Right lobe of liver (tissue), 4 donors: ENCODE results near the gene RAB23.

ENCODE experiments used
- CTCF ChIP-seq, 4 donors: fragments of 200-600 bp in 3 of 4; fragments of 450-650 bp in 1 of 4; IDR thresholded peaks; one replicate each; pipeline versions ENCODE4 v1.5.1 to v1.8.0; 2016 to 2022; ENCODE audit warnings: antibody characterized with exemption in 4 of 4, mild to moderate bottlenecking in 2 of 4
- POLR2A ChIP-seq: fragments of 450-650 bp; IDR thresholded peaks from one replicate; pipeline ENCODE4 v1.6.1; 2017; ENCODE audit warnings: antibody characterized with exemption, mild to moderate bottlenecking
- donor health status: DM: no; HTN: no; CAD: no.
- donor health status: DM: no; HTN: no; CAD: no.
- donor health status: DM: no; HTN: yes; CAD: no.

- TF ChIP-seq CTCF (IDR thresholded peaks at IDR 0.05): peak in 1 of 4 donors; percentile 12
- TF ChIP-seq POLR2A: no peak
These were observed 5.6 kb downstream of the RAB23 start for GRCh38 chr6:57216235-57217101.
